GM19238 (cell line): ENCODE results near the gene NDUFB8.
"Not testable (repeated sequence)": the region's sequence is repeated elsewhere in the genome, so short reads cannot be mapped to it uniquely, and the experiment has no call there.

Experiments
- DNase-seq: peaks from one replicate; pipeline ENCODE4 v3.0.0; 2011; ENCODE audit warnings: low spot score; ENCODE audit not compliant: insufficient read length

The NDUFB8 gene

DNA sequence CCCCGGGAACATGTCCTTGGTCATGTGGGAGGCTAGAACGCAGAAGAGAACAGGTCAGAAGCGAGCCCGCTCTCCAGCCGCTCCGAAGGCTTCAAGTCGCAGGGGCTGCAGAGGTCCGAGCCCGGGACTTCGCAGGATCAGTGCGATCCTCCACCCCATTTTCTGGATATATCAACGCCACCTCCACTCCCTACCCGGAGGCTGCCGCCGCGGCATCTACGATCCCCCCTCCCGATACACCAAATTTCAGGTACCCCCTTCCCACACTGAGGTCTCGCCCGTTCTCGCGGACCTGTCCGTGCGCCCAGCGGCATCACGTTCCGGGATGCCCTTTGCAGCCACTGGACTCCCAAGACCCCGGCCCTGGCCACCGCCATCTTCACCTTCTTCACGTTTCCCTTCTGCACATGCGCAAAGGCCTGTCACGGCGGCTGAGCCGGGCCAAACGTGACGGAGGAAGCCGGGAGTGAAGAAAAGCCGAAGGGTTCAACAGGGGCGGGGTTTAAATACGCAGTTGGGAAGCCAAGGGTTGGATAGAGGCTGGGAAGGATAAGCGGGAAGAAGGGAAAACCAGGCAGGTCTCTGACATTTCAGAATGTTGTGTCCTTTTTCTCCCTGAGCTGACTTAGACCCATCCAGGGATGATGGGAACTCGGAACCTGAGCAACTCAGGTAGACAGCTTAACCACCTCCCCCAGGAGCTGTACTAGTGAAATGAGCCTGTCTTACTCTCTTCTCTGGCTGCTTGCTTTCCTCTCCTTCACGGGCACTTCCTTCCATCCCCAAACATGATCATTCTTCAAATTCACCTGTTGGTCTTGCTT is at the start of gene NDUFB8:
Gene NDUFB8, minus strand, starts transcription at position 397 of the 824 bp plus-strand sequence. Its CDS starts 20 bp downstream, at position 377.
- peak; percentile 73 for DNase-seq

DNA sequence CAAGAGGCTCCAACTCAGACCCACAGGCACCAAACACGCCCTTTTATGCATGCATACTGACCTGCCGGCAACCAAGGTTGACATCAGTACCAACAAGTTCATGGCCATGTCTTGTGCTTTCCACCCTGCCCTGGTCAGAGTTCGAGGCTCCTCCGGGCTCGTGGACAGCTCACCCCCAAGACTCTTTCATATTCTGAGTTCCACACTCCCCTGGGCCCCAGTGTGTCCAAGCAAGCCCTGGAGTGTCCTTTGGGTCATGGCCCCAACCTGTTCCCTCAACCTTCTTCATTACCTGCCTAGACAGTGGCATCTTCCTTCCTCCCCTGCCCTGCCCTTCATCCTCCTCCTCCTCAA is 46.6 kb upstream of the NDUFB8 start:
- no peak for DNase-seq

DNA sequence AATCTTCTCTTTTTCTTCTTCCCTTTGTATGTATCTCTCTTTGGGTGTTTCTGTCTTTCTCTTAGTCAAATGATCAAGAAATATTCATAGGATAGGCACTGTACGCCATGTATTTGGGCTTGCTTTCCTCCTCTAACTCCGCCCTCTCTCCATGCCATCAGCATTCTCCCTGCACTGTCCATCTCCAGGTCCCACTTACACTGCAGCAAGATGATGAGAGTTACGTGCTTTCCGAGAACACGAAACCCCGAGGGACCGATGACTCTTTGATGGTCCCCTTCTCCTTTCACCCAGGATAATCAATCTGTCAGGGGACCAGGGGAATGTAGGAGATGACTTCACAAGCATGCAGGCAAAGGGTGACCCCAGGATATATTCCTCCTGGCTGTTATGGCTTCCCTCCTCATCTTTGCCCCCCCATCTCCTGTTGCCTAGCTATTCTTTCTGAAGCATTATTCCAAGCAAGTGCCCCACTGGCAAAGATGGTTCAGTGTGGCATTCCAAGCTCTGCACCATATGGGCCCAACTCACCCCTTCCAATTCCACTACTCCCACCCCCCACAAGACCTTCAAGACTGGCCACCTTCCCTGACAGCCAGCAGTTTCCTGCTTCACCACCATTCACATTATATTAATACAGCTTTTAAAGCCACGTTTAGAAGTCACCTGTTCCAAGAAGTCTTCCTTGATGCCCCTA is 46.1 kb upstream of the NDUFB8 start:
- no peak for DNase-seq

DNA sequence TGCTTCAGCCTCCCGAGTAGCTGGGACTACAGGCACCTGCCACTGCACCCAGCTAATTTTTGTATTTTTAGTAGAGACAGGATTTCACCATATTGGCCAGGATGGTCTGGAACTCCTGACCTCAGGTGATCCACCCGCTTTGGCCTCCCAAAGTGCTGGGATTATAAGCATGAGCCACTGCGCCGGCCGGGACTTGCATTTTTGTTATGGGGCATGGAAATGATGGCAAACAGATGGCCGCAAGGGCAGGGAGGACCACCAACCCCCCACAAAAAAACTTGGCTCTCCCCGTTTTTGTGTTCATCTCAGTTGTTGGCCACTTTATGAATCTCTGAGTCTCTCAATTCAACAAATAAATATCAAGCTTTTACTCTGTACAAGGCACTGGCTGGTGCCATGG is 45.5 kb upstream of the NDUFB8 start:
- DNase-seq = not testable (repeated sequence)

DNA sequence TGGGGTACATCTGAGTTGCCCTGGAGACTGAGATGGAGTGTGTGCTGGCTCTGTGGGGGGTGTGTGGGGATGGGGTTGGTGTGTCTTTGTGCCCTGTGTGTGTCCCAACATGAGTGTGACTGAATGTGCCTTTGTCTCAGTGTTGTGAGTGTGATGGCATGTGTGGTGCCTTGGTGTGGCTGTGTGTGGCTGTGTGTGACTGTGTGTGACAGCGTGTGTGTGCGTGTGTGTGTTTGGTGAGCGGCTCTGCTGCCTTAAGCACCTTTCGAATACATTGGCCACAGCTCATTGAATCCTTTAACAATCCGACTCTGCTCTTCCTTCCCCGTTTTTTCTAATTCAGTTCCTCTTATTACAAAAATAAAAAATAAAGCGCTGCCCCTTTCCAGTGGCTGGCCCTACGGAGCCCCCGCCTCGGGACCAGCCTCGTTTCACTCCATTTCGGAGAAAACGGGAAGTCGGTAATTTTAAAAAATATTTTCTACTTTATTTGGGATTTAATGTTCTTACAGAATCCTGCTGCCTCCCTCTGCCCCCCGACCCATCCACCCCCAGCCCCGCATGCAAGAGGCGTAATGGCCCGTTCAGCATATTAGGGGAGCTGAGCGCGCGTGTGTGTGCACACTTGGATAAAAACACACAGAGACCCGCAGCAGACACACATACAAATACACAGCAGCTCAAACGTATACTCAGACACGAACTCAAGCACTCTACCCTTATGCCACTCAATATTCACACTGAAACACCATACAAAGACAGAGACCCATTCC is 41.6 kb upstream of the NDUFB8 start:
- no peak for DNase-seq

DNA sequence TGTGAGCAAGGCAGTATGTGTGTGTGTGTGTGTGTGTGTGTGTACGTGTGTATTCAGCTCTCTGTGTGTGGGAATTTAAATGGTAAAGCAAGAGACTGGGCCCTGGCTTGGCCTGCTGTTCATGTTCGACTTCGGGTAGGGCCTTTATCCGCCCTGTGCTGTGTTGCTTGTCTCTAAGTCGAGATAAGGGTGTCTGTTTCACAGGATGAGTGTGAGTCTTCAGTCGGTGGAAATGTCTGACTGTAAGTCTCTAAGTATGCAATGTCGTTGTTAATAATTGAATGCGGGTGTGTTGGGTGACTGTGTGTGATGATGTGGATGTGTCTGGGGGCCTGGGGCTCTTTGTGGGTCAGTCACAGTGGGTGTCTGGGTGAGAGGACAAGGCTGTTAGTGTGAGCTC is 40.8 kb upstream of the NDUFB8 start:
- no peak for DNase-seq

DNA sequence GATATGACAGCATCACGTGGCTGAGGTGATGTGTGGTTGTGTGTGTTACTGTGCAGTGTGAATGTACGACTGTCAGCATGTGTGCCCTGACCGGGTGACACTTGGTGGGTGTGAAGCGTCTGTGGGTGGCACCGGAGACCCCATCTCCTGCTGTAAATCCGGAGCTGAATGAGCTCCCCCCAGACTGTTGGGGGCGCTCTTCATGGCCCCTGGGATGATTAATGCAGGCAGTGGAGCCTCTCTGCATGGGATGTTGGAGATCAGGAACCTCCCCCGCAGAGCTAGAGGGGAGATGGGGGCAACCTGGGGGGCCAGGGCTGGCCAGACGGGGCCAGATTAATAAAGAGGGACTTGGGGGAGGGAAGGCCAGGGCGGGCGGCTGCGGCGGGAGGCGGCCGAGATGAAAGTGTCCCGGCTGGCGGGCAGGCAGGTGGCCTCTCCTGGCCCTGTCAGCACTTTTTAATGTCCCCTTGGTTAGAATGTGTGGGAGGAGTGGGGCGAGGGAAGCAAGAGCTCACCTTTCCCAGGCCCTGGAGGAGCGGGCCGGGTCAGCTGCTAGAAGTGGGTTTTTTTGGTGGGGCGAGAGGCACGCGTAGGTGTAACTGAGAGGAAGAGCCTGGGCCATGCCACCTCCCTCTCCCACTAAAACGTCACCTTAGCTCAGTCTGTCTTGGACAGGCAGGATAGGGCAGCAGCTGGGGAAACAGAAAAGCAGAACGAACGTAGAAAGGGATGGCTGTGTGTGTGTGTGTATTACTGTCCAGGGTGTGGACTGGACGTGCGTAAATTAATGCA is 40.2 kb upstream of the NDUFB8 start:
- no peak for DNase-seq

DNA sequence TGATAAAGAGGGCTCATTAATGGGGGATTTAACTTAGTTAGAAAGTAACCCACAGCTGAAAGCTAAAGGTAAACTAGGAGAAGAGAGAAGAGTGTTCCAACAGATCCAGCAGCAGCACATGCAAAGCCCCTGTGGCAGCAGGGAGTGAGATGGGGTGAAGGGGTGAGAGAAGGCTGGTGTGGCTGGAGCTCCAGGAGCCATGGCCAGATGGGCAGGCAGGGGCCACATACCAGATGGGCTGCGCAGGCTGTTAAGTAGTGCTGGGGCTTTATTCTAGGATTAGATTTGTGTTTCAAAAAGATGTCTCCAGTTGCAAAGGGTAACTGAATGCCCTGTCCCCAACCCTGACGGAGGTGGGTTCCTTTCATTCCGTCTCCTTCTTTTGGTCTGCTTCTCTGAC is 39.2 kb upstream of the NDUFB8 start:
- no peak for DNase-seq

DNA sequence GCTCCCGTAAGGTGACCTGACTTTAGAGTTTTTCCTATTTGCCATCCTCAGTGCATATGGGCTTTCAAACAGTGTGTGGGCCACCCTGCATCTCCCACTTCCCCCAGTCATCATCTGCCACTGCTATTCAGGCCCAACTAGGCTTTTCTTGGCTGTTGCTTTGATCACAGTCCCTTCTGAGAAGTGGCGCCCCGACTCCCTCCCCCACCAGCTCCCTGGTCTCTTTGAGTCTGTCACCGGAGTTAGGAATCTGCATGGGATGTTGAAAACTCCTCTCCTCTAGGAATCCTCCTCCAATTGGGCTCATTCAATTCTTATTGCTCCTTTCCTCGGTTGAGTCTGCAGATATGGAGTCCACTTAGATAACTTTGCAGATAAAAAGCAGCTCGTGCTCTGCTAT is 38.2 kb upstream of the NDUFB8 start:
- no peak for DNase-seq

DNA sequence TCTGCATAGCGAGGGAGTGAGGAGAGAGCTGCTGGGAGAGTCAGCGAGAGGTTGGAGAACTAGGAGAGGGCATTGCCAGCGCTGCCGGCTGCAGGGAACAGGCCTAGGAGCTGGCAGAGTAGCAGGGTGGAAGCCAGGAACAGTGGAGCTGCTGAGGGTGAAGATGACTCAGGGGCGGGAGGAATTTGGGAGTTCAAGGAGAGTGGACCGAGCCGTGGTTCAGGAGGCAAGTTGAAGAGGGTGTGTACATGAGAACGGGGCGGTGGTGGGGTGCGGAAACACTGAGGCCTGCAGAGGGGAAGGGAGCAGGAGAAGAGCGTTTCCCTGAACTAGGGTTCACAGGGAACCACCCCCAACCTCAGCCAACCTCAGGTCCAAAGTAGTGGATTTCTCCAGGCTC is 37.6 kb upstream of the NDUFB8 start:
- no peak for DNase-seq

DNA sequence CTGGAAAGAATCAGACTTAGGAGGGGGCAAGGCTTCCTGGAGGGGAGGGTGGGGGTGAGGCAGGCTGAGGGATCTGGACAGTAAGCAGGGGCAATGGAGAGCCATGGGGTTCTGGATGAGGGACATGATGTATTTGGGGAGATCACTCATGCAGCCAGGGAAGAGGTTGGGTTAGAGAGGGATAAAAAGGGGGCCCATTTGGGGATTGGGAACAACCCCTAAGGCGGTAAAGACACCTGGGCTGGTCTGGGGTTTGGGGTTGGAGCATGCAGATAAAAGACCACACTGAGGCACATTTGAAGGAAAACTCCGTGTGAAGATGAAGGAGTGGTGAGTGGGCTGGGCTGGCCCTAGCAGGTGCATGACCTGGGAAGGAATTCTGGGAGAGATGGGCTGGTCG is 36.9 kb upstream of the NDUFB8 start:
- DNase-seq = no peak

DNA sequence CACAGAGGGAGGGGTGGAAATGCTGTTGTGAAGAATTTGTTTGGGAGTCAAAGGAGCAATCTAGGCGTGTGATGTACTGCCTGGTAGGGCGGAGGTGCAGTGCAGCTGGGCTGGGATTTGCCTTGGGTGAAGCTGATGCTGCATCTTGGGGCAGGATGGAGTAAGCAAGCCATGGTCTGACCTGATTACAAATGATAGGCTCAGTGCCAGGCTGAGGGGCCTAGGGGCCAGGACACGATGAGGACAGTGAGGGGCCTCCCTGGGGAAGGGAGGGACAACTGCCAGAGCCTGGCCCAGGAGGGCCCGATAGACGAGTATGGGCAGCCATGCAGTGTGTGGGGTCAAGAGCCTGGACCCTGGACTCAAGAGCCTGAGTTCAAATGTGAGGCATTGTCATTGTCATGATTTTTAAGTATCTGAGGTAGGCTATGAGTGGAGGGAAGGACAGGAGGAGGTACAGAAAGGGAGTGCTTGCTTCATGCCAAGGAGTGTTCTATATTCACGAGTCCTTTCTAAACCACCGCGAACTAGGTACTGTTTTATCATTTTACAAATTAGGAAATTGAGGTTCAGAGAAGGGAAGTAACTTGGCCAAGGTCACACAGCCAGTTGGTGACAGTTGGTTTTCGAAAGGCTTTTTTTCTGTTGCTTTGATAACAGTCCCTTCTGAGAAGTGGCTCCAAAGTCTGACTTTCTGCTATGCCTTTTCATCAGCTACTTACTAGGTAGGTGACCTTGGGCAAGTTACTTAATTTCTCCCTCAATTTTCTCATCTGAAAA is 35.7 kb upstream of the NDUFB8 start:
- DNase-seq = no peak

DNA sequence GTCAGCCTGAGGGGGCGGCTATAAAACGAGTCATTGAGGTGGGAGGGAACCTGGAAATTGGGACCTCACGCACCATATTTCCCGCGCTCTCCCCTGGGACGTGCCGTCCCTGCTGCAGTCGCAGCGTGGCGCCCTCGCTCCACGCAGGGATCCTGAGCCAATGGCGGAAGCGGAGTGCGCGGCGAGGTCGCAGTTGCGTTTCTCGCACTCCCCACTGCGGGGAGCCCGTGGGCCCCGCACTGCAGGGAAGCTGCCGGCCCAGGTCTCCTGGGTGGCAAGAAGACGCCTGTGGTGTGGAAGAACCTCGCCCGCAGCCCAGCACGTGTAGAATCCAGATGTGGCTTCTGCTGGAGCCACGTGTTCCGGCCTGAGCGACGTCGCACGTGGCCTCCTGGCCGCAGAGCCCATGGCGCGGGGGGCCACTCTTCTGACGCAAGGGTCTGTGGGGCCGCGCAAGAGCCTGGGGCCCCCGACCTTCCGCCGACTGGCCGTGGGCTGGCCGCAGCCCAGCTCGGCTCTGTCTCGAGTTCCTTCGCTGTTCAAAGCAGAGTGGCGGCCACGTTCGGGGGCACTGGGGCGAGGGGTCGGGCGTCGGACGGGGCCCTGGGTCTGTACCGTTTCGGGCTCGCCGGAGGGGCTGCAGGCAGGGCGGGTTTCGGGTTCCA is 32.5 kb upstream of the NDUFB8 start:
- DNase-seq = peak; percentile 80

DNA sequence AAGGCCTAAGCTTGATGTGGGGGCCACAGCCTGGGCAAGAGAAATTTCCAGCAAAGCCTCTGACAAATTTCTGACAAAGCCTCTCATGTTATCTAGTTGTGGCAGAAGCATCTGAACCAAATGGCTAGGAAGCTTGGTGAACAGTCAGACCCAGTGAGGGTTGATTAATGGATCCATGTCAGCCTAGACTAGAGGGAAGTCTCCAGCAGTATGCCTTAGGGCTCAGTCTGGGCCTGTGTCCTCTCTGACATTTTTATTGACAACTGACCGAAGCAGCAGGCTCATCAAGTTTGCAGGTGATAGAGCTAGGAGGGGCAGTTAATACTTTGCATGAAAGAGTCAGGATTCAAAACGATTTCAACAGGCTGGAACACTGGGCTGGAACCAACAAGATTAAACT is 31.3 kb upstream of the NDUFB8 start:
- no peak for DNase-seq

DNA sequence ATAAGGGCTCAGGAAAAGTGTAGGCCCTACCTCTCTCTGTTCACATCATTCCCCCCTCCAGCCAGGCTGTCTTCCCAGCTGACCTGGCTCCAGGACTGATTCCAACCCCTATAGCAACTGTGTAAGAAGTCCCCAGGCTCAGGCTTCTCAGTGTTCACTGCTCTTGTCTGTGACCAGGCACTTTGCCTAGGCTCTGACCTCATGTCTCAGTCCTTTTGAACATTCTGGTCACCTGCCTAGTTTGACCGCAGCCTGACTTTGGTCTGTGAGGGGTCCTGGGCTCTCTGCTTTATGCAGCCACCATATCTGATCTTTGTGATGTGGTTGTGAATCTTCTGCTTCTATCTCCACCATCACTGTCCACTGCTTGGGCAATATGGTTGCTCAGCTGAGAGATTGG is 30.6 kb upstream of the NDUFB8 start:
- no peak for DNase-seq

DNA sequence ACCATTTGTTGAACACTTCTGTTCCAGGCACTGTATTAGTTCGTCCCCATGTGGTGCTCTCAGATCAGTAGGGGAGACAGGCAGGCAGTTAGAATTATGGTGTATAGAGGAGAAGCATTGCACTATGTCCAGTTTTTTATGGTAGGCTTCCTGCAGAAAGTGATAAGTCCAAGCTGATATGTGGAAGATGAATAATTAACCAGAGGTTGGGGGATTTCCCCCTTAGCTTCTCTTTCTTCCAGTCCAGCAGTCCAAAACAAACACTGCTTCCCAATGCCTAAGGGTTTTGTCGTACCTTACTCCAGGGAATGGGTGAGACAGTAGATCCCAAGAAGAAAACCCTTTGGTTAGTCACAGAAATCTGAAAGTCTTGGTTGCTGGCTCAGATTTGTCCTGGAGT is 25.2 kb upstream of the NDUFB8 start:
- DNase-seq = no peak

DNA sequence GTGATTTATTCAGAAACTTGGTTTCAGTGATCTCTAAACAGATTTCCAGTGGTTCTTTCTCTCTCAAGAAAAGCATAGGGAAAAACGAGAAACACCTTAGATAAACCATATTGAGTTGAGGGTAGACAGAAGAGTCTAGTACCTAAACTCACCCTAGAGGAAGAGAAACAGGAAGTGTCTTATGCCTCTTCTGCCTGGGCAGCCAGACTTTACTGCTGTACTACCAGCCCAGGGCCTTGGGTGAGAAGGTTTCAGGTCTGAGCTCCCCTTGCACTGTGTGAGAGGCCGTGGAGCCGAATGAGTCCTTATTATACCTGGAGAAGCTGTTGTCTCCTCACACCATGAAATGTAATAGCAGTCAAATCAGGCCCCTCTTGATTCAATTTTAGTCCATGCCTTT is 24.3 kb upstream of the NDUFB8 start:
- no peak for DNase-seq

DNA sequence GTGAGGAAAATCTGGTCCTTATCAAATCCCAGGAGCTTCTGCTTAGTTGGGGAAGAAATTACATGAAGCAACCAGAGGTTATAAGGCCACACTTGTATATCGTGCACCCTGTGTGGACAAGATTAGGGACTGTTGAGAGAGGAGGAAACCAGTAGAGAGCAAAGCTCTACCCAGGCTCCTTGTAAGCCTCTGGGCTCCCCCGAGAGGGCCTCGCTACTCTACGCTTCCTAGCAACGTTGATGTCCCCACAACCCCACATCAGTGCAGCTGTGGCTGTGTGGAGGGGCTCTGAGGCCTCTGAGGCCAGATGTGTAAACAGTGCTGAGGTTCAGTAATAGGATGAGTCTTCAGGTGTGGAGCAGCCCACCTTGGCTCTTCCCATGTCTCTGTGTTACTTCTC is 22.1 kb upstream of the NDUFB8 start:
- DNase-seq = no peak

DNA sequence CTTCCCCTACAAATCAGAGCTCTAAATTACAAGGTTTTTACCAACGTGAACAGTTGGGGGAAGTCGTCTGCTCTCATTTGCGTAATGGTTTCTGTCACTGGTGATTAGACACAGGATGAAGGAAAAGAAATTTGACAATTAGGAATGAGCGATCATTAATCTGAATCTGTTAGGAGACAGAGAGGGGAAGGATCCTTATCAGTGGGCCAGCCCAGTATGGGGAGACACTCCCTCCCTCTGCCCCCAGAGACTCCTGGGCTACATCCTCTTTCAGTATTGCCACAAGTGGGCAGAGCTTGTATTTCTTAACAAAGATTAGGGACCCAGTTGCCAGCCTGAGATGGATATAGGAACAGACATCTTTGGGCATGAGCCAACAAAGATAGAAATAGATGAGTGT is 21.5 kb upstream of the NDUFB8 start:
- DNase-seq = no peak

DNA sequence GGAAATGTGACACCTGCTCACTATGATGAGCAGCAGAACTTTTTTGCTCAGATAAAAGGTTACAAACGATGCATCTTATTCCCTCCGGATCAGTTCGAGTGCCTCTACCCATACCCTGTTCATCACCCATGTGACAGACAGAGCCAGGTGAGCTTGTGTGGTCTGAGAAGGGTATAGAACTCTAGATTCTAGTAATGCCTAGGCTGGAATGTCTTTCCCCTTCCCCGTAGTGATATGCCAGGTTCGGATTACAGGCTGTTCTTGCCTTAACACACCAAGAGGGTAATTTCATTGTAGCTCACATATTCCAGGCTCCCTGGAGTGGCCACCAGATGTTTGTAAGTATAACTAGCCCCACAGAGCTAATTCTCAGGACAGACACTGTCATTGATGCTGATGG is 15.3 kb upstream of the NDUFB8 start:
- DNase-seq = no peak
